Measurements from ENCODE around the gene TNS2. TPM values are rescaled to one million over a fixed set of nuclear protein-coding genes. Genes with fewer than 3 reads are reported as not detected.
A peak's percentile ranks its signal among the peaks of the same experiment; 100 is the strongest.

The TNS2 gene
- total and polyA plus RNA-seq, 2 of the 13 experiments (the other 11 are each of a cell fraction or from before 2014, with no cell fraction given) = 8.9 to 20.4 TPM

- TF ChIP-seq REPIN1 (CRISPR knock-in tag; IDR thresholded peaks at IDR 0.05; ENCODE audit: borderline replicate concordance, low read depth) (peak; percentile 79; the same call in 1 of the 2 replicates), FOXK1 (CRISPR knock-in tag; IDR thresholded peaks at IDR 0.05; ENCODE audit: borderline replicate concordance, low read depth) (peak; percentile 88; the same call in 1 of the 2 replicates), NR2F2 (IDR thresholded peaks at IDR 0.05; ENCODE audit: borderline replicate concordance, low read depth) (peak; percentile 60), ZNF687 (CRISPR knock-in tag; IDR thresholded peaks at IDR 0.05) (peak; percentile 84), SOX13 (IDR thresholded peaks at IDR 0.05) (no peak), SOX13 (CRISPR knock-in tag; conservative IDR thresholded peaks at IDR 0.05 in 1 of 2, IDR thresholded peaks at IDR 0.05 in 1 of 2) (peak in 1 of 2 experiments; percentile 33; a peak in 1 of 4 replicates), ZNF343 (CRISPR knock-in tag; IDR thresholded peaks at IDR 0.05) (no peak), DPF2 (CRISPR knock-in tag; IDR thresholded peaks at IDR 0.05; ENCODE audit: borderline replicate concordance, low read depth) (peak; percentile 67; the same call in 1 of the 2 replicates), MTA1 (CRISPR knock-in tag; IDR thresholded peaks at IDR 0.05; ENCODE audit: borderline replicate concordance) (peak; percentile 86; the same call in 1 of the 2 replicates), ZNF513 (CRISPR knock-in tag; conservative IDR thresholded peaks at IDR 0.05) (no peak), KMT2B (CRISPR knock-in tag; IDR thresholded peaks at IDR 0.05) (peak; percentile 33; the same call in 1 of the 2 replicates), ZKSCAN1 (IDR thresholded peaks at IDR 0.05; ENCODE audit: low read length) (0 out of 2 replicates have a peak, but pooled peaks have one; percentile 14), ZNF580 (CRISPR knock-in tag; IDR thresholded peaks at IDR 0.05; ENCODE audit: borderline replicate concordance, low read depth) (peak; percentile 71; the same call in 1 of the 2 replicates), ZNF724P (CRISPR knock-in tag; IDR thresholded peaks at IDR 0.05; ENCODE audit: borderline replicate concordance) (0 out of 2 replicates have a peak, but pooled peaks have one; percentile 48), ESRRA (CRISPR knock-in tag; IDR thresholded peaks at IDR 0.05; ENCODE audit: low read depth) (peak; percentile 54; the same call in 1 of the 2 replicates), SOX5 (CRISPR knock-in tag; IDR thresholded peaks at IDR 0.05; ENCODE audit: borderline replicate concordance) (peak; percentile 54; the same call in 1 of the 2 replicates), ZMYM4 (CRISPR knock-in tag; IDR thresholded peaks at IDR 0.05) (peak; percentile 49; the same call in 1 of the 2 replicates), ZBTB20 (CRISPR knock-in tag; IDR thresholded peaks at IDR 0.05; ENCODE audit: borderline replicate concordance, low read depth) (peak; percentile 49; the same call in 1 of the 2 replicates), ZBTB21 (CRISPR knock-in tag; IDR thresholded peaks at IDR 0.05) (no peak; the same call in 1 of the 2 replicates), ZNF280D (CRISPR knock-in tag; IDR thresholded peaks at IDR 0.05) (peak; percentile 24; the same call in 1 of the 2 replicates)
Measured at GRCh38 chr12:53061404-53062010, 11.6 kb downstream of the TNS2 start (continued).

Measured in HepG2 (cell line).